ENCODE data around the gene NCBP3.

DNA sequence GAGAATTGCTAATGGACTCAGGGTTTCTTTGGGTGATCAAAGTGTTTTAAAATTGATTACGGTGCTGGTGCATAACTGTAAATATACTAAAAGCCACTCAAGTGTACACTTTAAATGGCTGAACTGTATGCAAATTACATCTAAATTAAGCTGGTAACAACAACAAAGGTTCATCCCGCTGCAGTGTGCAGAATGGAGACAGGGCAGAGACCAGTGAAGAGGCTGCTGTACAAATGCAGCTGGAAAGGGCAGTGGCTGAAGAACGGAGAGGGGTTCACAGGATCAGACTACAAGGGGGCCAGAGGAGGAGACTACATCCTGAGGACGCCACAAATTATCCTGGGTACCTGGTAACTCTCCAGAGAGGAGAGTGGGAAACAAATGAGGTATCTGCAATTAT lies 36.0 kb downstream of the NCBP3 start:
- no peak for TF ChIP-seq PHB2 (IDR thresholded peaks at IDR 0.05; ENCODE audit: low read depth)
- no peak for TF ChIP-seq ZNF274 (IDR thresholded peaks at IDR 0.05; ENCODE audit: borderline replicate concordance, low read depth, low read length)
- no peak for TF ChIP-seq RBM39 (optimal IDR thresholded peaks at IDR 0.05; ENCODE audit: low read depth, low read length)
- TF ChIP-seq, protein P1, sequence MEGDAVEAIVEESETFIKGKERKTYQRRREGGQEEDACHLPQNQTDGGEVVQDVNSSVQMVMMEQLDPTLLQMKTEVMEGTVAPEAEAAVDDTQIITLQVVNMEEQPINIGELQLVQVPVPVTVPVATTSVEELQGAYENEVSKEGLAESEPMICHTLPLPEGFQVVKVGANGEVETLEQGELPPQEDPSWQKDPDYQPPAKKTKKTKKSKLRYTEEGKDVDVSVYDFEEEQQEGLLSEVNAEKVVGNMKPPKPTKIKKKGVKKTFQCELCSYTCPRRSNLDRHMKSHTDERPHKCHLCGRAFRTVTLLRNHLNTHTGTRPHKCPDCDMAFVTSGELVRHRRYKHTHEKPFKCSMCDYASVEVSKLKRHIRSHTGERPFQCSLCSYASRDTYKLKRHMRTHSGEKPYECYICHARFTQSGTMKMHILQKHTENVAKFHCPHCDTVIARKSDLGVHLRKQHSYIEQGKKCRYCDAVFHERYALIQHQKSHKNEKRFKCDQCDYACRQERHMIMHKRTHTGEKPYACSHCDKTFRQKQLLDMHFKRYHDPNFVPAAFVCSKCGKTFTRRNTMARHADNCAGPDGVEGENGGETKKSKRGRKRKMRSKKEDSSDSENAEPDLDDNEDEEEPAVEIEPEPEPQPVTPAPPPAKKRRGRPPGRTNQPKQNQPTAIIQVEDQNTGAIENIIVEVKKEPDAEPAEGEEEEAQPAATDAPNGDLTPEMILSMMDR (IDR thresholded peaks at IDR 0.05 in 2 of 3, conservative IDR thresholded peaks at IDR 0.05 in 1 of 3; ENCODE audit: insufficient read depth in 2 of 3, low read depth in 1 of 3, low read length in 3 of 3): no peak
- TF ChIP-seq, protein P2, sequence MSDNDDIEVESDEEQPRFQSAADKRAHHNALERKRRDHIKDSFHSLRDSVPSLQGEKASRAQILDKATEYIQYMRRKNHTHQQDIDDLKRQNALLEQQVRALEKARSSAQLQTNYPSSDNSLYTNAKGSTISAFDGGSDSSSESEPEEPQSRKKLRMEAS (CRISPR knock-in tag; IDR thresholded peaks at IDR 0.05): no peak
- TF ChIP-seq, protein P3, sequence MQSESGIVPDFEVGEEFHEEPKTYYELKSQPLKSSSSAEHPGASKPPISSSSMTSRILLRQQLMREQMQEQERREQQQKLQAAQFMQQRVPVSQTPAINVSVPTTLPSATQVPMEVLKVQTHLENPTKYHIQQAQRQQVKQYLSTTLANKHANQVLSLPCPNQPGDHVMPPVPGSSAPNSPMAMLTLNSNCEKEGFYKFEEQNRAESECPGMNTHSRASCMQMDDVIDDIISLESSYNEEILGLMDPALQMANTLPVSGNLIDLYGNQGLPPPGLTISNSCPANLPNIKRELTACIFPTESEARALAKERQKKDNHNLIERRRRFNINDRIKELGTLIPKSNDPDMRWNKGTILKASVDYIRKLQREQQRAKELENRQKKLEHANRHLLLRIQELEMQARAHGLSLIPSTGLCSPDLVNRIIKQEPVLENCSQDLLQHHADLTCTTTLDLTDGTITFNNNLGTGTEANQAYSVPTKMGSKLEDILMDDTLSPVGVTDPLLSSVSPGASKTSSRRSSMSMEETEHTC (IDR thresholded peaks at IDR 0.05): no peak
- TF ChIP-seq, protein P4, sequence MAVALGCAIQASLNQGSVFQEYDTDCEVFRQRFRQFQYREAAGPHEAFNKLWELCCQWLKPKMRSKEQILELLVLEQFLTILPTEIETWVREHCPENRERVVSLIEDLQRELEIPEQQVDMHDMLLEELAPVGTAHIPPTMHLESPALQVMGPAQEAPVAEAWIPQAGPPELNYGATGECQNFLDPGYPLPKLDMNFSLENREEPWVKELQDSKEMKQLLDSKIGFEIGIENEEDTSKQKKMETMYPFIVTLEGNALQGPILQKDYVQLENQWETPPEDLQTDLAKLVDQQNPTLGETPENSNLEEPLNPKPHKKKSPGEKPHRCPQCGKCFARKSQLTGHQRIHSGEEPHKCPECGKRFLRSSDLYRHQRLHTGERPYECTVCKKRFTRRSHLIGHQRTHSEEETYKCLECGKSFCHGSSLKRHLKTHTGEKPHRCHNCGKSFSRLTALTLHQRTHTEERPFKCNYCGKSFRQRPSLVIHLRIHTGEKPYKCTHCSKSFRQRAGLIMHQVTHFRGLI (CRISPR knock-in tag; IDR thresholded peaks at IDR 0.05): no peak
- TF ChIP-seq PCBP1 (IDR thresholded peaks at IDR 0.05; ENCODE audit: low read depth, low read length, poor library complexity, severe bottlenecking): no peak
- TF ChIP-seq, protein P5, sequence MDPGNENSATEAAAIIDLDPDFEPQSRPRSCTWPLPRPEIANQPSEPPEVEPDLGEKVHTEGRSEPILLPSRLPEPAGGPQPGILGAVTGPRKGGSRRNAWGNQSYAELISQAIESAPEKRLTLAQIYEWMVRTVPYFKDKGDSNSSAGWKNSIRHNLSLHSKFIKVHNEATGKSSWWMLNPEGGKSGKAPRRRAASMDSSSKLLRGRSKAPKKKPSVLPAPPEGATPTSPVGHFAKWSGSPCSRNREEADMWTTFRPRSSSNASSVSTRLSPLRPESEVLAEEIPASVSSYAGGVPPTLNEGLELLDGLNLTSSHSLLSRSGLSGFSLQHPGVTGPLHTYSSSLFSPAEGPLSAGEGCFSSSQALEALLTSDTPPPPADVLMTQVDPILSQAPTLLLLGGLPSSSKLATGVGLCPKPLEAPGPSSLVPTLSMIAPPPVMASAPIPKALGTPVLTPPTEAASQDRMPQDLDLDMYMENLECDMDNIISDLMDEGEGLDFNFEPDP (CRISPR knock-in tag; IDR thresholded peaks at IDR 0.05): no peak
- TF ChIP-seq, protein P6, sequence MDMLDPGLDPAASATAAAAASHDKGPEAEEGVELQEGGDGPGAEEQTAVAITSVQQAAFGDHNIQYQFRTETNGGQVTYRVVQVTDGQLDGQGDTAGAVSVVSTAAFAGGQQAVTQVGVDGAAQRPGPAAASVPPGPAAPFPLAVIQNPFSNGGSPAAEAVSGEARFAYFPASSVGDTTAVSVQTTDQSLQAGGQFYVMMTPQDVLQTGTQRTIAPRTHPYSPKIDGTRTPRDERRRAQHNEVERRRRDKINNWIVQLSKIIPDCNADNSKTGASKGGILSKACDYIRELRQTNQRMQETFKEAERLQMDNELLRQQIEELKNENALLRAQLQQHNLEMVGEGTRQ (CRISPR knock-in tag; IDR thresholded peaks at IDR 0.05): no peak
- no peak for TF ChIP-seq EHMT2 (IDR thresholded peaks at IDR 0.05)
- TF ChIP-seq, protein P7, sequence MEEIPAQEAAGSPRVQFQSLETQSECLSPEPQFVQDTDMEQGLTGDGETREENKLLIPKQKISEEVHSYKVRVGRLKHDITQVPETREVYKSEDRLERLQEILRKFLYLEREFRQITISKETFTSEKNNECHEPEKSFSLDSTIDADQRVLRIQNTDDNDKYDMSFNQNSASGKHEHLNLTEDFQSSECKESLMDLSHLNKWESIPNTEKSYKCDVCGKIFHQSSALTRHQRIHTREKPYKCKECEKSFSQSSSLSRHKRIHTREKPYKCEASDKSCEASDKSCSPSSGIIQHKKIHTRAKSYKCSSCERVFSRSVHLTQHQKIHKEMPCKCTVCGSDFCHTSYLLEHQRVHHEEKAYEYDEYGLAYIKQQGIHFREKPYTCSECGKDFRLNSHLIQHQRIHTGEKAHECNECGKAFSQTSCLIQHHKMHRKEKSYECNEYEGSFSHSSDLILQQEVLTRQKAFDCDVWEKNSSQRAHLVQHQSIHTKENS (CRISPR knock-in tag; IDR thresholded peaks at IDR 0.05): no peak
